GM13977 (cell line): Measurements from ENCODE around the gene APBA3.

ENCODE experiments used
- DNase-seq: peaks from one replicate; pipeline ENCODE4 v3.0.0; 2012; ENCODE audit warnings: low spot score
- CTCF ChIP-seq: IDR thresholded peaks from 2 replicates; pipeline ENCODE4 v1.5.1; 2012; ENCODE audit warnings: mild to moderate bottlenecking, control low read depth; ENCODE audit not compliant: insufficient read depth; ENCODE audit errors: extremely low read depth, missing control alignments
- in situ Hi-C: fragments of 300-500 bp; cut with MboI; formaldehyde crosslinking; loops from one replicate; pipeline ENCODE4 v1.12.0; 2022; ENCODE audit warnings: low sequenced_read_pairs, low pct_unique_long_range_greater_than_20kb, mixed read lengths, inconsistent platforms; ENCODE audit not compliant: unreplicated experiment

APBA3 gene

GRCh38 chr19:3782903-3783302, 21.4 kb upstream of the APBA3 start:
- TF ChIP-seq CTCF, result no peak
- in situ Hi-C loops, result no loop called here
- DNase-seq, result no peak

- no peak for DNase-seq
- no peak for TF ChIP-seq CTCF
- in situ Hi-C loops, result no loop called here
These were observed 20.8 kb upstream of the APBA3 start for GRCh38 chr19:3782330-3782729.

GRCh38 chr19:3781603-3782002, 20.1 kb upstream of the APBA3 start:
- TF ChIP-seq CTCF, result no peak
- in situ Hi-C loops, result no loop called here
- no peak for DNase-seq

GRCh38 chr19:3780786-3781304, 19.4 kb upstream of the APBA3 start:
- DNase-seq, result no peak
- no peak for TF ChIP-seq CTCF

GRCh38 chr19:3778899-3779723, 17.6 kb upstream of the APBA3 start:
- DNase-seq, result no peak
- in situ Hi-C loops, result no loop called here
- no peak for TF ChIP-seq CTCF

More at GRCh38 chr19:3780786-3781304, 19.4 kb upstream of the APBA3 start:
- in situ Hi-C loops, result no loop called here

GRCh38 chr19:3778104-3778867, 16.8 kb upstream of the APBA3 start:
- no peak for TF ChIP-seq CTCF
- DNase-seq, result no peak
- in situ Hi-C loops, result no loop called here
